D721Med (cell line): ENCODE results near the gene AOC1.

Source experiments
- DNase-seq: peaks from one replicate; pipeline ENCODE4 v3.0.0; 2011; ENCODE audit warnings: low spot score; ENCODE audit not compliant: insufficient read length
- FAIRE-seq: peaks from 2 replicates; lab custom pipeline; 2011; peaks lifted over from hg19 to GRCh38; lab: Jason Lieb, UNC
- CTCF ChIP-seq: IDR thresholded peaks from 2 replicates; pipeline ENCODE4 v1.5.1; 2012; ENCODE audit warnings: mild to moderate bottlenecking, control low read depth; ENCODE audit not compliant: insufficient read depth; ENCODE audit errors: missing control alignments

The AOC1 gene

DNA sequence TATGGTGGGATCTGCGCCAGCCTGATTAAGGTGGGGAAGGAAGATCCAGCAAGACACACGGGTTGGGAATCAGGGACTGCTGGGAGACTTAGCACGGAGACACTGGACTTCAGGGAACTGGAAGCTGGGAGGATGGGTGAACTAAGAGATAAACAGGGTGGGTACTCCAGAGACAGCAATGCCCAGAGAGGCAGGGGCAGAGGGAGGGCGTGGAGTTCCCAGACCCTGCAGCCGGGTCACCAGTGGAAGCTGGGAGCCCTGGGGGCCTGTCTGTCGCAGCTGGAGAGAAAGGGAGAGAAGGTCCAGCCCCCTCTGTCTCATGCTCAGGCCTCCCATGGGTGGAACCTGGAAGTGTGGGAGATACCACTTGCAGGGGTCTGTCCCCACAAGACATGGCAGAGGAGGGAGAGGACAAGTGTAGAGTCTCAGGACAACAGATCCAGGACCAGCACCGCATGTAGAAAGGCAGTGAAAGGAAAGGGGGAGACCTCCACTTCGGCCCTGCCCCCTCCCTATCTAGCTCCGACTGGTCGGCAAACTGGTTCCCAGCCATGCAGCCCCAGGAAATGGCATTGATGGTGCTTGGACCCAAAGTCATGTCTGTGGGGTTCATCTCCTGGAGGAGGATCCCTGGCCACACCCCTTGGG, 44.4 kb downstream of the AOC1 start:
- FAIRE-seq, result no peak
- no peak for TF ChIP-seq CTCF
- no peak for DNase-seq

DNA sequence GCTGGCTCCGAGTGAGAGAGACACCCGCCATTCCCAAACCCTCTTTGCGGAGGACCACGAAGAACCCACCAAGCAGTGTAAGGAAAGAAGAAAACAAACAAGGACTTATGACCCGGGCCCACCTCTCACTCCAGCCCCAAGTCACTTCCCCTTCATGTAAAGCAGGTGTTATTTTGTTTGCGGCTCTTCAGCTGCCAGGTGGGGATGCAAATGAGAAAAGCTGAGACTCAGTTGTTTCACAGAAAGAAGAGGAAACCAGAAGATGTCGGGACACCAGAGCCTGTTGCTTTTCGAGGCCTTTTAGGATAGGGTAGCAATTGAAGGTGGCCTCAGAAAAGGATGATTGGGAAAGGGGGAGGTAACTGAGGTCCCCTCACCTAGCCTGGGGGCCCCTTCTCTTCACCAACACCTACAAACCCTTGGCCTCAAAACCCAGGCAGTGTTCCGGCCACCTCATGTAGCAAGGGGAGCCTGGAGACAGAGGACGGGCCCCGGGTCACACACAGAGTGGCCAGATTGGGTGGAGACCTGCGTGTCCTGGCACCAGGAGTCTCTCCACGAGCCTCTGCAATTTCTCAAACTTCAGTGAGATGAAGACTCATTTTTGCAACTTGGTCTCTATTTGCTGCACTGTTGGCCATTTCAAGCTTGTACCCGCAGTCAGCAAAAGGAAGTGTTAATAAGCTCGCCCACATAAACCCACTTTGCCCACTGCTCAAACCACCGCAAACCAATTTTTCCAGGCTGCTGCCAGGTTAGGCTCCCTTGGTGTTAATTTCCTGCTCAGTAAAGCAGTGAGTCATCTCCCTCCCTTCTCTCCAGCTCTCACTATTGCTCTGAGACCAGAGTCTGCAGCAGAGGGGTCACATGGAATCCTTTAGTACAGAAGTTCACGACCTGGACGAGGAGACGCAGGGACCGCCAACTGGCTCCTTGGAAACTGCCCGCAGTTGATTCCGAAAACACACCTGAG, 45.5 kb downstream of the AOC1 start:
- no peak for FAIRE-seq
- no peak for TF ChIP-seq CTCF
- DNase-seq, result no peak

- DNase-seq (peak; percentile 87), FAIRE-seq (no peak)
- peak; percentile 80 for TF ChIP-seq CTCF
Measured at GRCh38 chr7:150898475-150899011, 46.2 kb downstream of the AOC1 start.

DNA sequence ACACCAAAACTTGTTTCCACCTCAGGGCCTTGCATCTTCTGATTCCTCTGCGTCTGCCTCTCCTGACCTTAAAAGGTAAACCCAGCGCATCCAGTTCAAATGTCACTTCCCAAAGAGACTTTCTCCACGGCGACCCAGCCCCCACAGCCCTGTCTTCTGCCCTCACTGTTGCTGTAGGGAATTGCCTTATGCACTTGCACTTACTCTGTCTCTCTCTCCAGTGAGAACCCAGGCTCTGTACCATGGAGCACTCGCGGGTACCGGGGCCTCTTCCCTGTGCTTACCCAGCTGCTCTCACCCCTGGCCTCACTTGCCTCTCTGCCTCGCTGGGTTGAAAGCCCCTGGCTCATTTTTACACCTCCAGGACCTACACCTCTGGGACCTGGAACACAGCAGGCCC, 48.4 kb downstream of the AOC1 start:
- FAIRE-seq, result no peak
- TF ChIP-seq CTCF, result no peak
- no peak for DNase-seq

- FAIRE-seq, result no peak
- TF ChIP-seq CTCF, result no peak
- DNase-seq, result no peak
Measured at GRCh38 chr7:150901160-150902035, 49.1 kb downstream of the AOC1 start.

- FAIRE-seq, result no peak
- no peak for TF ChIP-seq CTCF
- DNase-seq, result no peak
Measured at GRCh38 chr7:150902078-150903033, 50.0 kb downstream of the AOC1 start.
